HG03354 (cell line): ENCODE measurements around the gene CERS5.
A peak's percentile ranks its signal among the peaks of the same experiment; 100 is the strongest.

Experiments used
- ATAC-seq: cut with Tn5 transposase; IDR thresholded peaks from one replicate; pipeline ENCODE4 v1.9.1; 2021; ENCODE audit warnings: mild to moderate bottlenecking; ENCODE audit not compliant: unreplicated experiment, poor library complexity, severe bottlenecking

CERS5 gene

GRCh38 chr12:50147281-50147680 lies 19.9 kb downstream of the CERS5 start:
- ATAC-seq = no peak

- ATAC-seq = no peak
These were observed 21.7 kb downstream of the CERS5 start for GRCh38 chr12:50145439-50145838.

GRCh38 chr12:50142993-50143392 lies 24.2 kb downstream of the CERS5 start:
- no peak for ATAC-seq

GRCh38 chr12:50132505-50133135 lies 34.5 kb downstream of the CERS5 start:
- no peak for ATAC-seq

- ATAC-seq = no peak
These were observed 37.9 kb downstream of the CERS5 start for GRCh38 chr12:50129290-50129689.

- ATAC-seq = no peak
These were observed 39.6 kb downstream of the CERS5 start for GRCh38 chr12:50127546-50127945.

- no peak for ATAC-seq
These were observed 44.0 kb downstream of the CERS5 start for GRCh38 chr12:50123203-50123602.

- ATAC-seq = no peak
These were observed 45.5 kb downstream of the CERS5 start for GRCh38 chr12:50121641-50122040.

- no peak for ATAC-seq
These were observed 46.2 kb downstream of the CERS5 start for GRCh38 chr12:50120953-50121352.

GRCh38 chr12:50120521-50120920 lies 46.6 kb downstream of the CERS5 start:
- no peak for ATAC-seq

GRCh38 chr12:50119387-50119786 lies 47.8 kb downstream of the CERS5 start:
- ATAC-seq = no peak

- ATAC-seq = no peak
These were observed 50.0 kb downstream of the CERS5 start for GRCh38 chr12:50117057-50117622.

- no peak for ATAC-seq
These were observed 54.5 kb downstream of the CERS5 start for GRCh38 chr12:50112456-50113218.

- ATAC-seq = peak; percentile 82
These were observed 55.3 kb downstream of the CERS5 start, which contains the start of gene COX14 for GRCh38 chr12:50111693-50112455. Gene COX14 (plus strand): TSS chr12:50112236. CDS start chr12:50120044, 7,808 bp downstream.

- ATAC-seq = no peak
These were observed 55.8 kb downstream of the CERS5 start for GRCh38 chr12:50111395-50111692.

- no peak for ATAC-seq
These were observed 56.3 kb downstream of the CERS5 start for GRCh38 chr12:50110762-50111351.

- ATAC-seq = no peak
These were observed 56.9 kb downstream of the CERS5 start for GRCh38 chr12:50110127-50110761.

GRCh38 chr12:50109319-50109718 lies 57.9 kb downstream of the CERS5 start:
- ATAC-seq = no peak

GRCh38 chr12:50107416-50108268 lies 59.5 kb downstream of the CERS5 start:
- ATAC-seq = no peak
